Measurements from ENCODE around the gene ETV3. TPM values are rescaled to one million over a fixed set of nuclear protein-coding genes. Genes with fewer than 3 reads are reported as not detected.

The ETV3 gene
- total and polyA plus RNA-seq, 2 experiments from 2014 or later: 5.6 to 21.0 TPM

DNA sequence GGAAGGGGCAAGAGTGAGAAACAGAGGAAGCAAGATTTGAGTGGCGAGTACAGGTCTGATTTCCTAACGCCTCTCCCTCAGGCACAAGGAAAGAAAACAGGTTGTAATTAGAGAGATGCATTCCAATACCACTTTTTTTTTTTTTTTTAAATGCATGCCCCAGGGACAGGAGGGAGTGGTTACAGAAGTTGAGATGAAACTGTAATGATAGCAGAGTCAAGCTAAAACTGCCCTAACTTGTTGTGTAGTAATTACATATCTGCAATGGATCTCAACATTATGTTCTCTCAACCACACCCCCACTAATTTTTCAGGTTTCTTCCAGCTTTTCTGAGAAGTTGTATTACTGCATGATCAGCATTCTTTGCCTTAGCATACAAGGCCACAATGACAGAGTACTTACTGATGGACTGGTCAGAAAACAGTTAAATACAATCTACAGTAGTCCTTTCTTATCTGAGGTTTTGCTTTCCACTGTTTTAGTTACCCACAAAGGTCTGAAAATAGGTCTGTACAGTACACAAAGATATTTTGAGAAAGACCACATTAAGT, 5.5 kb downstream of the ETV3 start:
- Histone ChIP-seq H3K27ac (peak overlapping the region; percentile 22), H3K36me3 (peaks cover 71% of the 10 kb centered on the region), H3K27me3 (no peaks in the 10 kb centered on the region), H3K4me3 (no peak overlapping the region), H3K4me1 (ENCODE audit: low read depth) (peaks cover 27% of the 10 kb centered on the region), H3K9me3 (ENCODE audit: low read depth) (no peaks in the 10 kb centered on the region)
- no peak for DNase-seq (ENCODE audit: low read depth in 1 of 2, low spot score in 1 of 2)
- TF ChIP-seq, protein P1, sequence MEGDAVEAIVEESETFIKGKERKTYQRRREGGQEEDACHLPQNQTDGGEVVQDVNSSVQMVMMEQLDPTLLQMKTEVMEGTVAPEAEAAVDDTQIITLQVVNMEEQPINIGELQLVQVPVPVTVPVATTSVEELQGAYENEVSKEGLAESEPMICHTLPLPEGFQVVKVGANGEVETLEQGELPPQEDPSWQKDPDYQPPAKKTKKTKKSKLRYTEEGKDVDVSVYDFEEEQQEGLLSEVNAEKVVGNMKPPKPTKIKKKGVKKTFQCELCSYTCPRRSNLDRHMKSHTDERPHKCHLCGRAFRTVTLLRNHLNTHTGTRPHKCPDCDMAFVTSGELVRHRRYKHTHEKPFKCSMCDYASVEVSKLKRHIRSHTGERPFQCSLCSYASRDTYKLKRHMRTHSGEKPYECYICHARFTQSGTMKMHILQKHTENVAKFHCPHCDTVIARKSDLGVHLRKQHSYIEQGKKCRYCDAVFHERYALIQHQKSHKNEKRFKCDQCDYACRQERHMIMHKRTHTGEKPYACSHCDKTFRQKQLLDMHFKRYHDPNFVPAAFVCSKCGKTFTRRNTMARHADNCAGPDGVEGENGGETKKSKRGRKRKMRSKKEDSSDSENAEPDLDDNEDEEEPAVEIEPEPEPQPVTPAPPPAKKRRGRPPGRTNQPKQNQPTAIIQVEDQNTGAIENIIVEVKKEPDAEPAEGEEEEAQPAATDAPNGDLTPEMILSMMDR (IDR thresholded peaks at IDR 0.05; ENCODE audit: low read depth, low read length): no peak

DNA sequence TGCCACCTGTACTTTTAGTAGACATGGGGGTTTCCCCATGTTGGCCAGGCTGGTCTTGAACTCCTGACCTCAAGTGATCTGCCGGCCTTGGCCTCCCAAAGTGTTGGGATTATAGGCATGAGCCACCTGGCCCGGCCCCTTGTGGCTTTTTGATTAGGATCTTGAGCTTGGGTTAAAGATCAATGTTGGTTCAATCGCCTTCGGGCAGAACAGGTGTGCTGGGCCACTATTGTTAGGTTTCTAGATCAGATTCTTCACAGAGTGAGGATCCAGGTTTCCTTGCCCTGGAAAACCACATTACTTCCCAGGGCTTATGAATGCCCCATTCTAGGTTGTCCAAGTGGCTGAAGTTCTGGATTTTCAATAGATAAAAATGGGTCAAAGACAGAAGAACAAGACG, 6.1 kb downstream of the ETV3 start:
- Histone ChIP-seq H3K36me3 (peaks cover 74% of the 10 kb centered on the region), H3K27ac (peak overlapping the region; percentile 22), H3K4me3 (no peak overlapping the region), H3K9me3 (ENCODE audit: low read depth) (no peaks in the 10 kb centered on the region), H3K4me1 (ENCODE audit: low read depth) (peaks cover 27% of the 10 kb centered on the region), H3K27me3 (no peaks in the 10 kb centered on the region)
- TF ChIP-seq, protein P1 (IDR thresholded peaks at IDR 0.05; ENCODE audit: low read depth, low read length): no peak
- no peak for DNase-seq (ENCODE audit: low read depth in 1 of 2, low spot score in 1 of 2)

DNA sequence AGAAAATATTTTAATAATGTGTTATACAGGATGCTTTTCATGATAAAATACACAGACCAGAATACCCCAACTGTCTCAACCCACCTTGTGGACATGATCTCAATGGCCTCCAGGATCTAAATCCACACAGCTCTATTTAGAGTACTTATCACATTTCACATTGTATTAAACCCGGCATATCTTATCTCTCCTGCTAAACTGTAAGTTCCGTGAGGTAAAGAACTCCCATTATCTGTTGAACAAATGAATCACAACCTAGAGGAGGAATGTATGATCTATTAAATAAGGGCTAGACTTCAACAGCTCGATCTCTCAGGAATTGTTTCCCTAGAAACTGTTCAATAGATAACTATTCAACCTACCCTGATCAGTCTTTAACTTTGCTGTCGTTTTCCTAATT, 6.9 kb downstream of the ETV3 start:
- TF ChIP-seq, protein P1 (IDR thresholded peaks at IDR 0.05; ENCODE audit: low read depth, low read length): no peak
- peaks cover 77% of the 10 kb centered on the region for H3K36me3 ChIP-seq
- peaks cover 19% of the 10 kb centered on the region for H3K4me1 ChIP-seq (ENCODE audit: low read depth)
- H3K9me3 ChIP-seq (ENCODE audit: low read depth): no peaks in the 10 kb centered on the region
- peak overlapping the region; percentile 38 for H3K27ac ChIP-seq
- DNase-seq (ENCODE audit: low read depth in 1 of 2, low spot score in 1 of 2): no peak
- no peak overlapping the region for H3K4me3 ChIP-seq
- H3K27me3 ChIP-seq: no peaks in the 10 kb centered on the region

DNA sequence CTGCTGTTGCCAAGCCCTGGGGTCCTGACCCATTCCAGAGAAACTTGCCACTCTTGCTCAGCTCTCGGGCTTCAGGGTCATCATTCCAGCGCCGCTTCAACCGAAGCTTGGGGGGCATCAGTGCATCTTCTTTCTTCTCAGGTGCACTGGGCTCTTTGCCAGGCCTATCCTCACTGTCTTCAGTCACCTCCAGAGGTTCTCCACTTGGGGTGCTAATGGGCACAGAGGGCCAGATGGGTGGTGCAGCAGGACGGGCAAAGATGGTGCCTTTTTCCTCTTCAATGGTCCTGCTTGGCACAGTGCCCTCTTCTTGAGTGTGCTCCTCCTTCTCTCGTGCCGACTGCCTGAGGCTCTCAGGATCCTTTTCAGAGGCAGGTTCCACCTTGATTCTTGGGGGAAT, 13.3 kb downstream of the ETV3 start:
- TF ChIP-seq, protein P1 (IDR thresholded peaks at IDR 0.05; ENCODE audit: low read depth, low read length): no peak
- Histone ChIP-seq H3K27me3 (no peaks in the 10 kb centered on the region), H3K27ac (no peak overlapping the region), H3K9me3 (ENCODE audit: low read depth) (no peaks in the 10 kb centered on the region), H3K4me3 (no peak overlapping the region), H3K36me3 (peaks cover 51% of the 10 kb centered on the region), H3K4me1 (ENCODE audit: low read depth) (no peaks in the 10 kb centered on the region)
- DNase-seq (ENCODE audit: low read depth in 1 of 2, low spot score in 1 of 2): no peak

DNA sequence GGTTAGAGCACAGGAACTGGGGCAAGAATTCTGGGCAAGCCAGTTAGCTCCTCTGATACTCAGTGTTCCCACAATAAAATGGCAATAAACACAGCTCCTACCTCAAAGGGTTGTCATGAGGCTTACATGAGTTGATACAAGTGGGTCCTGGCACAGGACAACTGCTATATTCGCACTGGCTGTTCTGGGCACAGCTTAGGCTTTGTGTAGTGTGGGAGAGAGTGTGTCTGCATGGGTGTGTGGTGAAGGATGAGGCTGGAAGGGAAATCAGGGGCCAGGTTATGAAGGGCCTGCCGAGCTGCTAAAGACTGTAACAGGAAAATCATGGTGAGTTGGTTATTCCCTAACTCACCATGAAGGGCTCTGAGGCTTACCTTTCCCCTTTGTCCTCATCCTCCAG, 18.7 kb downstream of the ETV3 start:
- TF ChIP-seq, protein P1 (IDR thresholded peaks at IDR 0.05; ENCODE audit: low read depth, low read length): no peak

More for the DNA sequence above, 18.7 kb downstream of the ETV3 start:
- Histone ChIP-seq H3K36me3 (peaks cover 11% of the 10 kb centered on the region), H3K4me1 (ENCODE audit: low read depth) (no peaks in the 10 kb centered on the region), H3K9me3 (ENCODE audit: low read depth) (no peaks in the 10 kb centered on the region), H3K4me3 (no peak overlapping the region), H3K27ac (no peak overlapping the region), H3K27me3 (no peaks in the 10 kb centered on the region)
- DNase-seq (ENCODE audit: low read depth in 1 of 2, low spot score in 1 of 2): no peak

All from cardiac muscle cell (in vitro differentiated cells and primary cell).